B cell (primary cell): ENCODE data around the gene BANF2. TPM values are rescaled to one million over a fixed set of nuclear protein-coding genes. Genes with fewer than 3 reads are reported as not detected.

Source experiments
- ATAC-seq: fragments of 200-7000 bp; cut with Tn5 transposase; one replicate; pipeline ENCODE4 v1.10.0; 2021; ENCODE audit warnings: low read depth, mild to moderate bottlenecking, moderate number of reproducible peaks, moderate library complexity
- CTCF ChIA-PET: fragments of 350-600 bp; sonication (Branson Sonifier 250); formaldehyde crosslinking; loops from one replicate; lab custom pipeline; 2021; ENCODE audit warnings: antibody characterized with exemption, inconsistent platforms; lab: Charles Lee
- POLR2A ChIA-PET: fragments of 350-600 bp; sonication (Branson Sonifier 250); formaldehyde crosslinking; loops from one replicate; lab custom pipeline; 2021; ENCODE audit warnings: antibody characterized with exemption; lab: Charles Lee
- DNase-seq: peaks from one replicate; pipeline ENCODE4 v3.0.0; 2013
- H2AFZ ChIP-seq: 2 replicates; pipeline ENCODE4 v1.6.1; 2012; ENCODE audit warnings: mild to moderate bottlenecking, low read depth, low read length; ENCODE audit not compliant: insufficient read depth, poor library complexity, severe bottlenecking
- H3K27ac ChIP-seq, 2 donors: 1 replicate in 1 of 2; 2 replicates in 1 of 2; pipeline ENCODE4 v1.5.1; 2012 to 2013; ENCODE audit warnings: low read length in 2 of 2, mild to moderate bottlenecking in 2 of 2, moderate library complexity in 1 of 2
- H3K27me3 ChIP-seq, 4 experiments: fragments of 200-600 bp in 1 of 4; sonication (generic) in 1 of 4; replicated peaks in 1 of 4; 1 replicate in 2 of 4; 2 replicates in 2 of 4; pipeline versions ENCODE4 v1.6.1 to v1.7.0; 2013 to 2016; ENCODE audit warnings: low read length in 3 of 4, mild to moderate bottlenecking in 2 of 4, mixed read lengths in 1 of 4, moderate library complexity in 1 of 4; ENCODE audit not compliant: insufficient read depth in 4 of 4, control insufficient read depth in 3 of 4; ENCODE audit errors: control extremely low read depth in 1 of 4
- H3K36me3 ChIP-seq, 2 experiments: replicated peaks in 1 of 2; 1 replicate in 1 of 2; 2 replicates in 1 of 2; pipeline versions ENCODE4 v1.6.1 to v1.7.1; 2013; ENCODE audit warnings: low read length in 1 of 2; ENCODE audit not compliant: insufficient read depth in 2 of 2, control insufficient read depth in 1 of 2; ENCODE audit errors: control extremely low read depth in 1 of 2, extremely low read depth in 1 of 2
- H3K4me1 ChIP-seq, 2 donors: fragments of 200-600 bp in 1 of 2; sonication (generic) in 1 of 2; 1 replicate in 1 of 2; 2 replicates in 1 of 2; pipeline versions ENCODE4 v1.5.1 to v1.6.1; 2013 to 2017; ENCODE audit warnings: low read length in 2 of 2; ENCODE audit not compliant: control insufficient read depth in 2 of 2, insufficient read depth in 2 of 2
- H3K4me2 ChIP-seq: replicated peaks from 2 replicates; pipeline ENCODE3; 2012; ENCODE audit warnings: mild to moderate bottlenecking, low read depth, low read length; ENCODE audit not compliant: poor library complexity, severe bottlenecking
- H3K4me3 ChIP-seq, 5 experiments: fragments of 200-600 bp in 1 of 5; sonication (generic) in 1 of 5; 1 replicate in 3 of 5; 2 replicates in 2 of 5; pipeline versions ENCODE4 v1.5.1 to v1.7.0; 2011 to 2016; ENCODE audit warnings: low read length in 4 of 5, mild to moderate bottlenecking in 4 of 5, low read depth in 2 of 5, control low read depth in 1 of 5, moderate library complexity in 1 of 5; ENCODE audit not compliant: insufficient read depth in 1 of 5; ENCODE audit errors: control extremely low read depth in 1 of 5, extremely low read depth in 1 of 5
- H3K79me2 ChIP-seq: fragments of 200-600 bp; sonication (generic); one replicate; pipeline ENCODE4 v1.6.0; 2016; ENCODE audit warnings: low read length; ENCODE audit not compliant: control insufficient read depth, insufficient read depth
- H3K9ac ChIP-seq: fragments of 200-600 bp; sonication (generic); 2 replicates; pipeline ENCODE4 v1.6.1; 2017; ENCODE audit warnings: mild to moderate bottlenecking, low read length, moderate library complexity
- H3K9me3 ChIP-seq, 3 donors: one replicate each; pipeline versions ENCODE4 v1.6.1 to v1.7.1; 2013; ENCODE audit warnings: low read length in 2 of 3; ENCODE audit not compliant: control insufficient read depth in 2 of 3, insufficient read depth in 1 of 3; ENCODE audit errors: control extremely low read depth in 1 of 3
- H4K20me1 ChIP-seq: 2 replicates; pipeline ENCODE4 v1.6.0; 2012; ENCODE audit warnings: mild to moderate bottlenecking, low read length; ENCODE audit not compliant: insufficient read depth, control insufficient read depth, poor library complexity, severe bottlenecking
- H3K27ac Mint-ChIP-seq: one replicate; pipeline ENCODE4 v1.8.0; 2021; ENCODE audit warnings: mixed read lengths
- H3K27me3 Mint-ChIP-seq: one replicate; pipeline ENCODE4 v1.8.0; 2021; ENCODE audit warnings: mixed read lengths
- H3K4me1 Mint-ChIP-seq: one replicate; pipeline ENCODE4 v1.8.0; 2021; ENCODE audit warnings: mixed read lengths
- H3K4me3 Mint-ChIP-seq: one replicate; pipeline ENCODE4 v1.8.0; 2021; ENCODE audit warnings: mixed read lengths
- H3K9me3 Mint-ChIP-seq: one replicate; pipeline ENCODE4 v1.8.0; 2022; ENCODE audit warnings: mixed read lengths; ENCODE audit not compliant: insufficient read depth
- CTCF ChIP-seq: fragments of 200-600 bp; IDR thresholded peaks from one replicate; pipeline ENCODE4 v1.8.0; 2022; ENCODE audit warnings: antibody characterized with exemption, mild to moderate bottlenecking
- EZH2 ChIP-seq: IDR thresholded peaks from 2 replicates; pipeline ENCODE4 v1.6.1; 2012; ENCODE audit warnings: borderline replicate concordance, low read depth, mild to moderate bottlenecking, moderate library complexity, low read length; ENCODE audit not compliant: insufficient read depth, poor library complexity, severe bottlenecking
- WGBS: methylation state at CpG from one replicate; pipeline ENCODE4 v1.1.5; 2013; ENCODE audit warnings: missing lambda C conversion rate; ENCODE audit not compliant: insufficient coverage; 5-methylcytosine and 5-hydroxymethylcytosine counted together
- intact Hi-C: fragments of 100-400 bp; cut with micrococcal nuclease; formaldehyde crosslinking; loops from one replicate; pipeline ENCODE4 v1.10.0; 2022
- polyA minus RNA-seq: library from RNA; depleted of rRNA, polyadenylated mRNA; stranded (reverse); fragments of >200 nt; gene quantifications from 2 replicates; pipeline ENCODE4 v1.2.3, GENCODE V29; 2012
- polyA plus RNA-seq: library from polyadenylated mRNA; depleted of rRNA; stranded (reverse); fragments of >200 nt; gene quantifications from 2 replicates; pipeline ENCODE4 v1.2.3, GENCODE V29; 2012
- total RNA-seq, 2 donors: library from RNA; stranded (reverse); fragments of 120-200 nt in 1 of 2; gene quantifications; 1 replicate in 1 of 2; 2 replicates in 1 of 2; pipeline versions ENCODE4 v1.2.3 to v1.2.4, GENCODE V29; 2013 to 2022

The BANF2 gene
- total RNA-seq (not detected in 2 replicates), polyA plus RNA-seq (not detected in 2 replicates), polyA minus RNA-seq (not detected in 2 replicates)
- total RNA-seq (2013) = not detected

- ATAC-seq = no peak
- 88% methylated on average over 3 of the region's 3 CpGs for WGBS
- H3K27ac Mint-ChIP-seq = no peak within 1 kb of the TSS
- CTCF ChIA-PET = no interaction called here
- Histone ChIP-seq H2AFZ (no peak within 1 kb of the TSS), H3K79me2 (no peaks in the 10 kb centered on the region), H3K4me1 (no peaks in the 10 kb centered on the region), H3K27ac (no peak within 1 kb of the TSS), H3K27me3 (no peaks in the 10 kb centered on the region), H3K9ac (no peak within 1 kb of the TSS), H3K36me3 (no peaks in the 10 kb centered on the region), H3K9me3 (peaks cover 0 to 2% (median 0%) of the 10 kb centered on the region in 3 donors), H3K4me2 (no peak within 1 kb of the TSS), H4K20me1 (no peaks in the 10 kb centered on the region), H3K4me3 (no peak within 1 kb of the TSS)
- no peaks in the 10 kb centered on the region for H3K9me3 Mint-ChIP-seq
- H3K4me3 Mint-ChIP-seq = no peak within 1 kb of the TSS
- H3K4me1 Mint-ChIP-seq = no peaks in the 10 kb centered on the region
- no peak for DNase-seq
- TF ChIP-seq CTCF (no peak), EZH2 (no peak)
- intact Hi-C loops = no loop called here
- POLR2A ChIA-PET = no interaction called here
- H3K27me3 Mint-ChIP-seq = peaks cover 9% of the 10 kb centered on the region
These were observed at the start of gene BANF2 for GRCh38 chr20:17699931-17700351. TSS of gene BANF2 (plus strand) at chr20:17699966. CDS start at chr20:17725026, 25,060 bp downstream.

DNA sequence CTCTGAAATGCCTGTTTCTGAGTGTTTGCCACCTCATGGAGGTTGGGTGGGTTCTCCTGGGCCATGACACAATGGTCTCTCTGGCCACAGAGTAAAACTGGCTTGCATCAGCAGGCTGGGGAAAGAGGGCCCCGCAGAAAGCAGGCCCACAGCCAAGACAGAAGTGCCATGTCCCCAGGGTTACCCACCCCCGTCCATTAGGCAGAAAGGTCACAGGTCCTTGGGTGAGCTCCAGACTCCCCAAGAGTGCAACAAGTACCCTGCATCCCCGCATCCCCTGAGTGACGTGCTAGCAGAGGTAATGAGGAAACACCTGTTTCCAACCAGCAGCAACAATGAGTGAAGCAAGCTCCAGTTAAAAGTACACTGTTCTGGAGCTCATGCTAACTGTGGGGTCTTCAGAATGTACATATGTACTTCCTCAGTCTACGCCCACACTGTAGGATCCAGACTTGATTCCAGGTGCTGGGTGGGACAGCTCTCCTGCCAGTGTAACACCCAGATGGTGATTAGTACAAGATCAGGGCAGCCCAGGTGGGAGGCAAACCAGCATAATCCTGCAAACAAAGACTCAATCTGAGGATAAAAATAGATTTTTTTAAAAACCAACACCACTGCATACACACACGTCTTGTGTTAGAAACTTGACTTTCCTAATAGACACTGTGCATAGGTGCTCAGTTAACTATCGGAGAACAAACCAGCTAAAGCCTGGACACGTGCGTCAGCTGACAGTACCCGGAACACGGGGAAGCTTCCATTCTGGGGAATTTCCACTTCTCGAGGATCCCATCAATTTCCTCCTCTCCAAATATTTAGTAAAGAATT, 49.3 kb upstream of the BANF2 start:
- CTCF ChIA-PET = interaction anchor here (0.9 to 2.6 kb wide), 13 partner anchors 14 to 288 kb away, joined by 3 to 15 read pairs (median 4); no protein-coding TSS in a partner anchor
- Histone ChIP-seq H3K27ac (no peak overlapping the region), H3K9ac (no peak overlapping the region), H3K4me1 (peaks cover 7 to 15% of the 10 kb centered on the region in 2 donors), H2AFZ (no peak overlapping the region), H3K4me3 (no peak overlapping the region), H3K79me2 (peaks cover 8% of the 10 kb centered on the region), H3K9me3 (no peaks in the 10 kb centered on the region), H3K4me2 (no peak overlapping the region), H4K20me1 (peaks cover 8% of the 10 kb centered on the region), H3K36me3 (no peaks in the 10 kb centered on the region), H3K27me3 (no peaks in the 10 kb centered on the region)
- H3K27me3 Mint-ChIP-seq = no peaks in the 10 kb centered on the region
- H3K4me3 Mint-ChIP-seq = no peak overlapping the region
- POLR2A ChIA-PET = no interaction called here
- TF ChIP-seq EZH2 (no peak), CTCF (no peak)
- DNase-seq = no peak
- no peaks in the 10 kb centered on the region for H3K9me3 Mint-ChIP-seq
- no peak for ATAC-seq
- H3K4me1 Mint-ChIP-seq = peaks cover 16% of the 10 kb centered on the region
- no peak overlapping the region for H3K27ac Mint-ChIP-seq
- 36% methylated on average over 4 of the region's 12 CpGs for WGBS
- intact Hi-C loops = no loop called here
